Type B pancreatic cell (in vitro differentiated cells): Measurements from ENCODE around the gene CHMP5. TPM values are rescaled to one million over a fixed set of nuclear protein-coding genes. Genes with fewer than 3 reads are reported as not detected.
"Not testable (repeated sequence)": the region's sequence is repeated elsewhere in the genome, so short reads cannot be mapped to it uniquely, and the experiment has no call there.

Source experiments
- DNase-seq: peaks from one replicate; pipeline ENCODE4 v3.0.0; 2021; ENCODE audit warnings: mixed read lengths; ENCODE audit not compliant: unreplicated experiment; ENCODE audit errors: extremely low spot score
- H3K27ac Mint-ChIP-seq: 2 replicates; pipeline ENCODE4 v1.8.0; 2021; ENCODE audit warnings: mild to moderate bottlenecking, mixed read lengths
- H3K27me3 Mint-ChIP-seq: 2 replicates; pipeline ENCODE4 v1.8.0; 2021; ENCODE audit warnings: mixed read lengths
- H3K36me3 Mint-ChIP-seq: 2 replicates; pipeline ENCODE4 v1.8.0; 2021; ENCODE audit warnings: mixed read lengths
- H3K4me1 Mint-ChIP-seq: one replicate; pipeline ENCODE4 v1.8.0; 2021; ENCODE audit warnings: mixed read lengths; ENCODE audit not compliant: unreplicated experiment
- H3K4me3 Mint-ChIP-seq: 2 replicates; pipeline ENCODE4 v1.8.0; 2021; ENCODE audit warnings: mild to moderate bottlenecking, mixed read lengths
- H3K9me3 Mint-ChIP-seq: 2 replicates; pipeline ENCODE4 v1.8.0; 2021; ENCODE audit warnings: mixed read lengths
- total RNA-seq: library from RNA; stranded (reverse); gene quantifications from 2 replicates; pipeline ENCODE4 v1.2.1, GENCODE V29; 2021; ENCODE audit warnings: low replicate concordance
- TF ChIP-seq, protein P1 (sequence below): fragments of 200-600 bp; sonication (generic); conservative IDR thresholded peaks from 2 replicates; pipeline ENCODE4 v1.5.0; 2021; ENCODE audit warnings: antibody characterized with exemption, mild to moderate bottlenecking

The CHMP5 gene
- total RNA-seq, 1 donor from 2014 or later, result 51.4 TPM

GRCh38 chr9:33315371-33315770, 50.5 kb downstream of the CHMP5 start:
- Mint-ChIP-seq H3K36me3 (peaks cover 36% of the 10 kb centered on the region), H3K27me3 (no peaks in the 10 kb centered on the region), H3K4me1 (no peaks in the 10 kb centered on the region), H3K9me3 (no peaks in the 10 kb centered on the region), H3K27ac (no peak overlapping the region), H3K4me3 (no peak overlapping the region)
- no peak for DNase-seq
- TF ChIP-seq, protein P1, sequence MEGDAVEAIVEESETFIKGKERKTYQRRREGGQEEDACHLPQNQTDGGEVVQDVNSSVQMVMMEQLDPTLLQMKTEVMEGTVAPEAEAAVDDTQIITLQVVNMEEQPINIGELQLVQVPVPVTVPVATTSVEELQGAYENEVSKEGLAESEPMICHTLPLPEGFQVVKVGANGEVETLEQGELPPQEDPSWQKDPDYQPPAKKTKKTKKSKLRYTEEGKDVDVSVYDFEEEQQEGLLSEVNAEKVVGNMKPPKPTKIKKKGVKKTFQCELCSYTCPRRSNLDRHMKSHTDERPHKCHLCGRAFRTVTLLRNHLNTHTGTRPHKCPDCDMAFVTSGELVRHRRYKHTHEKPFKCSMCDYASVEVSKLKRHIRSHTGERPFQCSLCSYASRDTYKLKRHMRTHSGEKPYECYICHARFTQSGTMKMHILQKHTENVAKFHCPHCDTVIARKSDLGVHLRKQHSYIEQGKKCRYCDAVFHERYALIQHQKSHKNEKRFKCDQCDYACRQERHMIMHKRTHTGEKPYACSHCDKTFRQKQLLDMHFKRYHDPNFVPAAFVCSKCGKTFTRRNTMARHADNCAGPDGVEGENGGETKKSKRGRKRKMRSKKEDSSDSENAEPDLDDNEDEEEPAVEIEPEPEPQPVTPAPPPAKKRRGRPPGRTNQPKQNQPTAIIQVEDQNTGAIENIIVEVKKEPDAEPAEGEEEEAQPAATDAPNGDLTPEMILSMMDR, result no peak

- not testable (repeated sequence) for H3K9me3 Mint-ChIP-seq, H3K27ac Mint-ChIP-seq, H3K4me1 Mint-ChIP-seq, H3K27me3 Mint-ChIP-seq, H3K4me3 Mint-ChIP-seq, DNase-seq
- H3K36me3 Mint-ChIP-seq, result peaks cover 40% of the 10 kb centered on the region
Measured at GRCh38 chr9:33317136-33317535, 52.3 kb downstream of the CHMP5 start.

DNA sequence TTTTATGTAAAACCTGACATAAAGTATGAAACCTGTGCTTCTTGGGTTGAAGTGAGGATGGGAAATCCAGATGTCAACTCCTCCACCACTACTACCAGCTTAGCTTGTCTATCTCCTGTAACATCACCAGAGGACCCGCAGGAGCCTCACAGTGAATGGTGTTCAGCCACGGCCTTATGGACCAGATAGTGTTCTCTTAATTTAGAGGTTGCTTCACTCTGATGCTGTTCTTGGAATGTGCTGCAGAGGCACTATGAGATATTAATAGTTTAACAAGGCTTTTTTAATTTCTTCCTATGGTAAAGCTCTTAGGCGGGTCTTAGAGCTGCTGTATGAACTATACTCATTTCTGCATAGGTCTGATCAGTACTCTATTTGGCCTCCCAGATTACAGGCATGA, 53.4 kb downstream of the CHMP5 start:
- H3K36me3 Mint-ChIP-seq, result peaks cover 42% of the 10 kb centered on the region
- no peaks in the 10 kb centered on the region for H3K27me3 Mint-ChIP-seq
- no peaks in the 10 kb centered on the region for H3K9me3 Mint-ChIP-seq
- TF ChIP-seq, protein P1, result no peak
- no peaks in the 10 kb centered on the region for H3K4me1 Mint-ChIP-seq
- H3K27ac Mint-ChIP-seq, result no peak overlapping the region
- DNase-seq, result no peak
- no peak overlapping the region for H3K4me3 Mint-ChIP-seq

DNA sequence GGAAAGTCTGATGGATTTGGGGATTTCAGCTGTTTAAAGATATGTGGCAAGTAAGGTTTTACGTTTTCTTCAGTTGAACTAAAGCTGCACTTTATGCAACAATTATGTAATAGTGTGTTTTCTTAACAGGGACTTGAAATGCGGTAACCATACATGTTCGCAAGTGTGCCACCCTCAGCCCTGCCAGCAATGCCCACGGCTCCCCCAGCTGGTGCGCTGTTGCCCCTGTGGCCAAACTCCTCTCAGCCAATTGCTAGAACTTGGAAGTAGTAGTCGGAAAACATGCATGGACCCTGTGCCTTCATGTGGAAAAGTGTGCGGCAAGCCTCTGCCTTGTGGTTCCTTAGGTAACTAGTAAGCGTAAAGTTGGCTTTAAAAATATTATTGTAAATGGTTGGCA, 53.9 kb downstream of the CHMP5 start:
- no peaks in the 10 kb centered on the region for H3K4me1 Mint-ChIP-seq
- TF ChIP-seq, protein P1, result no peak
- H3K27ac Mint-ChIP-seq, result no peak overlapping the region
- H3K27me3 Mint-ChIP-seq, result no peaks in the 10 kb centered on the region
- no peak overlapping the region for H3K4me3 Mint-ChIP-seq
- peaks cover 37% of the 10 kb centered on the region for H3K36me3 Mint-ChIP-seq
- no peaks in the 10 kb centered on the region for H3K9me3 Mint-ChIP-seq
- DNase-seq, result no peak

DNA sequence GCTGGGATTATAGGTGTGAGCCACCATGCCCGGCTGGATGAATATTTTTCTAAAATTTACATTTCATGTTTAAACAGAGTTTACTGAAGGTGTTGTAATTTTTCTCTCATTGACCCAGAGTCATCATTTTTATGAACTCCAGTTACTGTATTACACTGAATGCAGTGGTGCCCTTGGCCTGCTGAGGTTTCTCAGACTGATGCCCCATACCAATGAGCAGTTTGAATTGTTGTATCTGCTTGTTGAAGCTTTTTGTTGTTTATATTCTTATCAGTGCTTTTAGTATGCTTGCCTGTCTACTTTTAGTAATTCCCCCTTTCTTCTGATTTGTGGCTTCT, 55.4 kb downstream of the CHMP5 start:
- DNase-seq, result no peak
- Mint-ChIP-seq H3K4me1 (no peaks in the 10 kb centered on the region), H3K9me3 (no peaks in the 10 kb centered on the region), H3K36me3 (peaks cover 35% of the 10 kb centered on the region), H3K27me3 (no peaks in the 10 kb centered on the region), H3K27ac (no peak overlapping the region), H3K4me3 (no peak overlapping the region)
- TF ChIP-seq, protein P1, result no peak

DNA sequence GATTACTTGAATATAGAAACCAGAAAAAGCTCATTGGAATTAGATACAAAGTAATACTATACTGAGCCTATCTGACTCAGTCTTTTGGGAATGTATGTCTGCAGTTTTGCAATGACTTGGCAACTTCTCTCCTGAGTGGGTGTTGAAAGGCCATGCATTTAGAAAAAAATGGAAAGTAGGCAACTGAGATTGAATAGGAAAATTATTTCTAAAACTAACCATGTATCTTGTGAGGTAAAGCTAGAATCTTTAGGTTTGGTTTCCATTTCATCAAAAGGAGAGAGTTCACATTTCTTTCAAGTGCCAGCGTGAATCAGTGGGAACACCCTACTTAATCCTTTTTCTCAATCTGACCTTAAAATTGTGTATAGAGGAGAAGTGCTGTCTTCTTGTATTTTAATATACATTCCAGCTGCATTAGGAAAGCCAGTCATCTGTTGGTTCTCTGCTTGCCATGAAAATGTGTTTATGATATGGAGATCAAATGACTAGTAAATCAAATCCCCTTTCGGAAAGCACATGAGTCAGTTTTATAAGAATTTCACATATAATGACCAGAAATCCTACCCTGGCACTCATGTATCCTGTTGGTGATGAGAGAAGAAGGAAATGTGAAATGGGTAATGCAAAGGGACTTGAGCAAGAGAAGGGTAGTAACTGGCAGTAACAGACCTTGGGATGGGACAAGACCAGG, 55.9 kb downstream of the CHMP5 start:
- Mint-ChIP-seq H3K9me3 (no peaks in the 10 kb centered on the region), H3K27ac (no peak overlapping the region), H3K4me1 (no peaks in the 10 kb centered on the region), H3K4me3 (no peak overlapping the region), H3K27me3 (no peaks in the 10 kb centered on the region), H3K36me3 (peaks cover 32% of the 10 kb centered on the region)
- TF ChIP-seq, protein P1, result no peak
- no peak for DNase-seq
